HG03045 (cell line): Measurements from ENCODE around the gene TGDS.

ENCODE experiments used
- ATAC-seq: cut with Tn5 transposase; IDR thresholded peaks from one replicate; pipeline ENCODE4 v1.9.1; 2021; ENCODE audit warnings: mild to moderate bottlenecking, moderate library complexity; ENCODE audit not compliant: unreplicated experiment

TGDS gene

GRCh38 chr13:94601446-94602431, 5.8 kb upstream of the TGDS start, which contains the start of gene GPR180:
Gene GPR180, plus strand, starts transcription at chr13:94601857. Its CDS starts 71 bp downstream, at chr13:94601928.
- ATAC-seq = peak; percentile 100

GRCh38 chr13:94599877-94600276, 3.9 kb upstream of the TGDS start:
- no peak for ATAC-seq

GRCh38 chr13:94598281-94598680, 2.3 kb upstream of the TGDS start:
- no peak for ATAC-seq

DNA sequence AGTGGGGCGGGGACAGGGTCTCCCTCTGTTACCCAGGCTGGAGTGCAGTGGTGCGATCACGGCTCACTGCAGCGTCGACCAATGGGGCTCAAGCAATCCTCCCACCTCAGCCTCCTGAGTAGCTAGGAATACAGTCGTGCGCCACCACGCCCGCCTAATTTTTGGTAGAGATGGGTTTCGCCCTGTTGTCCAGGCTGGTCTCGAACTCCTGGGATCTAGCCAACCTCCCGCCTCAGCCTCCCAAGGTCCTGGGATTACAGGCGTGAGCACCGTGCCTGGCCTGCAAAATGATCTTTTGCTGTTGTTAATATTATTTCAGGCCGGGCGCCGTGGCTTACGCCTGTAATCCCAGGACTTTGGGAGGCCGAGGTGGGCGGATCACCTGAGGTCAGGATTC, 621 bp upstream of the TGDS start:
- ATAC-seq = no peak

- ATAC-seq = peak; percentile 61
Observed at GRCh38 chr13:94595001-94595949, 677 bp downstream of the TGDS start.

DNA sequence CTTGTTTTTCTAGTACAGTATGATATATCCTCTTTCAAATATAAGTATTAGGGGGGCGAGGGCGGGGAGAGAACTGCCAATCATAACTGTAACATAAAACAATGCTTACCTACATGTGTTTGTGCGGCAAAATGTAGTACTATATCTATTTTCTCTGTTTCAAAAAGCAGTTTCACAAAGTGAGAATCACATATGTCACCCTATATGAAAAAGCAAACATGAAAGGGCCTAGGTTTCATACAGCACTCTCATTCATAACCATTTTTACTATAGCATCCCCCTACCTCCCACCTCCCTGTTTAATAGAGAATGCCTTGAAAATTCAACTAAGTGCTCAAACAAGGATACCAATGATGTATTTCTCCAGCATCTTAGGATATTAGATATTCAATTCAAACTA, 5.2 kb downstream of the TGDS start:
- ATAC-seq = no peak

GRCh38 chr13:94588541-94588940, 7.4 kb downstream of the TGDS start:
- no peak for ATAC-seq

DNA sequence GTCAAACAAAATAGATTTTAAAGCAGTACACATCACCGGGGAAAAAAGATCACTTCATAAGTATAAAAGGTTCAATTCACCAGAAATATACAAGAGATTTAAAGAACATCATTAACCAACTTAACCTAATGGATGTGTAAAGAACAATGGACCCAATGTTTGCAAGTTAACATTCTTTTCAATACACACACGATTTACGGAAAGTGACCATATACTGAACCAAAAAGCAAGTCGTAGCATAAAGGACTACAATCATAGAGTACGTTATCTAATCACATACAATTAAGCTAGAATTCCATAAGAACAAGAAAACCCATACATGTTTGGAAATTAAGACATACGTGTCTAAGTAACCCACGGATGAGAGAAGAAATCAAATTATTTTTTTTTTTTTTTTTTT, 9.6 kb downstream of the TGDS start:
- ATAC-seq = no peak

- no peak for ATAC-seq
Observed at GRCh38 chr13:94585543-94586101, 10.3 kb downstream of the TGDS start.

DNA sequence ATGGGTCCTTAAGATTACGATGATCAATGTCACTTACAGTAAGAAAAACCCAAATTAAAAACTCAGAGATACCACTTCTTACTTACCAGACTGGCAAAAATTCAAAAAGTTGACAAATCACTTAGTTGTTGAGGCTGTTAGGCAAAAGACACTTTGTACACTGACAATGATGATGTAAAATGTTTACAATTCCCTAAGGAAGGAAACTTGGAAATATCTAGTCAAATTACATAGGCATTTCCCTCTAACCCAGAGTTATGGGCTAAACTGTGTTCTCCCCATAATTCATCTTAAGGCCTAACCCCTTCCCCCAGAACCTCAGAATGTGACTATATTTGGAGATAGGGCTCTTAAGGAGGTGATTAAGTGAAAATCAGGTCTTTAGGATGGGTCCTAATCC, 12.0 kb downstream of the TGDS start:
- ATAC-seq = no peak

- no peak for ATAC-seq
Observed at GRCh38 chr13:94579063-94579462, 16.9 kb downstream of the TGDS start.

- no peak for ATAC-seq
Observed at GRCh38 chr13:94569615-94570014, 26.3 kb downstream of the TGDS start.

DNA sequence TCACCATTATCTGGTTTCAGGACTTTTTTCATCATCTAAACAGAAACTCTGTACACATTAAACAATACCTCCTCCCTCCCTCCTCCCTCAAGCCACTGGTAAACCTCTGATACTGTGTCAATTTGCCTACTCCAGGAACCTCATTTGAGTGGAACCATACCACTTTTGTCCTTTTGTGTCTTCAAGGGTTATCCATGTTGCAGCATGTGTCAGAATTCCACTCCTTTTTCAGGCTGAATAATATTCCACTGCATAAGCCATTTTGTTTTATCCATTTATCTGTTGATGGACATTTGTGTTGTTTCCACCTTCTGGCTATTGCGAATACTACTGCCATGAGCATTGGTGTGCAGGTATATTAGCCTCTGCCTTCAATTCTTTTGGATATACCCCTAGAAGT, 27.5 kb downstream of the TGDS start:
- ATAC-seq = no peak

DNA sequence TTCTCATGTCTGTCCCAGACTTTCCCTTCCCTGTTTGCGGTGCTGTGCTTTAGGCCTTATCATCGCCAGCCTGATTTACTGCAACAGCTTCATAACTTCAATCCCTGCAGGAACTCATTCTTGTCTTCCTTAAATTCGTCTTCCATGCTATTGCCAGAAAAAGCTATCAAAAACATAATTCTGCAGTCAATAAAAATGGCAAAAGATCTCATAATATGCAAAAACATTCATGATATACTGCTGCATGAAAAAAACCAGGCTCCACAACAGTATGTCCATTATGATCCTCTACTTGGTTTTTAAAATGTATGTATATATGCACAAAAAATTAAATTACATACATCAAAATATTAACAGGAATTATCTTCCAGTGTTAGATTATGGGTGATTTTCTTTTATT, 28.4 kb downstream of the TGDS start:
- no peak for ATAC-seq

GRCh38 chr13:94561126-94561525, 34.8 kb downstream of the TGDS start:
- ATAC-seq = no peak

- ATAC-seq = no peak
Observed at GRCh38 chr13:94560116-94560515, 35.8 kb downstream of the TGDS start.

- no peak for ATAC-seq
Observed at GRCh38 chr13:94559222-94559795, 36.6 kb downstream of the TGDS start.

DNA sequence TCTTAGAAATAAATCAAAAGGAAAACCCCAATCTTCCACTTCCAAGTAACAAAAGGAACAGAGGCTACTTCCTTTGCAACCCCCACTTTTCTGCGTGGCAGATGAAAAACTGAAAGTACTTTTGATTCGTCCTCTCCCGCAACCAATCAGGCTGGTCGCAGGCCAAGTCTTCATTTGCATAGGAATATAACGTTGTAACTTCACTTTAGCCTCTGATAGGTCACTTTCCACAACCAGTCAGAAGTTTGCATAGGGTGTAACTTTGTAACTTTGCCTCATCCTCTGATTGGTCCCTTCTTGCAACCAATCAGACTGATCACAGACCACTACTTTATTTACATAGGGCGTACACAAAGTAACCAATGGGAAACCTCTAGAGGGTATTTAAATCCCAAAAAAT, 37.2 kb downstream of the TGDS start:
- ATAC-seq = no peak

DNA sequence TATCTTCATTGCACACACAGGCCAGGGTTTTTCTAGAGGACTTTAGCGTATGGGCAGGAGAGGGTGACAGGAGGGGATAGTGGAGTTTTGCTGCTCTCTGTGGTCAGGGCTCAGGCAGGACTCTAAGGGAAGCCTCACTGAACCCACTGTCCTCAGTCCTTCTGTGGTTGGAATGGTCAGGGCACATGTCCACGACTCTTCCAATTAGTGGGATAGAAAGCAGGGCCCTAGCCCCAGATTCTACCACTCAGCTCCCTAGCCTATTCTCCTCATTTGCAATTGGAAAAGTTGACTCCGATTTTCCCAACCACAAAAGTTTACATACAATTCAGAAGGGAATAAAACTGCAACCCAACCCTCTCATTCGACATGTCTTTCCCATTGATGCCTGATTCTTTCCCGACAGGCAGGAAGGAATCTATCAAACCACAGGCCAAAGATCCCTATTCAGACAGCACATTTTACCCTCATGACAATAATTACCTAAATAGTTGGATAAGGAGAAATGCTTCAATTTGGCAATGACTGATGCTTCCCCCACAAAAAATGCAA, 38.2 kb downstream of the TGDS start:
- no peak for ATAC-seq

- ATAC-seq = no peak
Observed at GRCh38 chr13:94556621-94557020, 39.3 kb downstream of the TGDS start.

- no peak for ATAC-seq
Observed at GRCh38 chr13:94556041-94556440, 39.9 kb downstream of the TGDS start.
